Natural killer cell (primary cell): ENCODE results near the gene GJA5. TPM values are rescaled to one million over a fixed set of nuclear protein-coding genes. Genes with fewer than 3 reads are reported as not detected.

ENCODE experiments used
- ATAC-seq, 3 donors: fragments of 150-1000 bp in 2 of 3; fragments of 200-7000 bp in 1 of 3; cut with Tn5 transposase; 1 replicate in 1 of 3; 2 replicates in 2 of 3; pipeline ENCODE4 v1.10.0; 2021; ENCODE audit warnings: mild to moderate bottlenecking in 2 of 3, moderate library complexity in 2 of 3
- DNase-seq, 2 donors: peaks; one replicate each; pipeline versions ENCODE4 v3.0.0 to v3.0.0-alpha.2; 2013 to 2021; ENCODE audit warnings: mixed read lengths in 1 of 2
- H3K27ac ChIP-seq: one replicate; pipeline ENCODE4 v1.5.1; 2013; ENCODE audit warnings: mild to moderate bottlenecking, low read length
- H3K27me3 ChIP-seq: one replicate; pipeline ENCODE4 v1.6.1; 2013; ENCODE audit warnings: low read length; ENCODE audit not compliant: control insufficient read depth, insufficient read depth
- H3K36me3 ChIP-seq: one replicate; pipeline ENCODE4 v1.6.1; 2013; ENCODE audit warnings: low read length; ENCODE audit not compliant: control insufficient read depth, insufficient read depth
- H3K4me1 ChIP-seq: one replicate; pipeline ENCODE4 v1.6.1; 2013; ENCODE audit warnings: low read length; ENCODE audit not compliant: control insufficient read depth, insufficient read depth
- H3K4me3 ChIP-seq: one replicate; pipeline ENCODE4 v1.5.1; 2013; ENCODE audit warnings: low read length
- H3K9me3 ChIP-seq: one replicate; pipeline ENCODE4 v1.6.1; 2013; ENCODE audit warnings: low read length; ENCODE audit not compliant: control insufficient read depth, insufficient read depth
- H3K27ac Mint-ChIP-seq, 2 donors: one replicate each; pipeline ENCODE4 v1.8.0; 2022; ENCODE audit warnings: mild to moderate bottlenecking in 2 of 2, mixed read lengths in 2 of 2, moderate library complexity in 1 of 2
- H3K27me3 Mint-ChIP-seq, 2 donors: one replicate each; pipeline ENCODE4 v1.8.0; 2022; ENCODE audit warnings: low read depth in 2 of 2, mixed read lengths in 2 of 2
- H3K36me3 Mint-ChIP-seq: one replicate; pipeline ENCODE4 v1.8.0; 2022; ENCODE audit warnings: mixed read lengths
- H3K4me1 Mint-ChIP-seq, 2 donors: one replicate each; pipeline ENCODE4 v1.8.0; 2022; ENCODE audit warnings: mixed read lengths in 2 of 2
- H3K4me3 Mint-ChIP-seq: one replicate; pipeline ENCODE4 v1.8.0; 2022; ENCODE audit warnings: mild to moderate bottlenecking, moderate library complexity, mixed read lengths
- H3K9me3 Mint-ChIP-seq, 2 donors: one replicate each; pipeline ENCODE4 v1.8.0; 2022; ENCODE audit warnings: mixed read lengths in 2 of 2
- WGBS: methylation state at CpG from one replicate; pipeline ENCODE4 v1.1.7; 2013; ENCODE audit warnings: missing lambda C conversion rate; ENCODE audit not compliant: insufficient coverage; 5-methylcytosine and 5-hydroxymethylcytosine counted together
- intact Hi-C: fragments of 100-400 bp; cut with micrococcal nuclease; formaldehyde crosslinking; loops from one replicate; pipeline ENCODE4 v1.14.2; 2022
- total RNA-seq, 4 donors: library from RNA; stranded (reverse); fragments of 120-200 nt in 1 of 4; gene quantifications; one replicate each; pipeline versions ENCODE4 v1.2.3 to v1.2.4, GENCODE V29; 2013 to 2022
- TF ChIP-seq, protein P1 (sequence below): fragments of 200-600 bp; IDR thresholded peaks from one replicate; pipeline ENCODE4 v1.8.0; 2022; ENCODE audit warnings: antibody characterized with exemption

GJA5 gene
- total RNA-seq, 3 donors from 2014 or later (not counting 1 experiment from before 2014, with no cell fraction given), result not detected

DNA sequence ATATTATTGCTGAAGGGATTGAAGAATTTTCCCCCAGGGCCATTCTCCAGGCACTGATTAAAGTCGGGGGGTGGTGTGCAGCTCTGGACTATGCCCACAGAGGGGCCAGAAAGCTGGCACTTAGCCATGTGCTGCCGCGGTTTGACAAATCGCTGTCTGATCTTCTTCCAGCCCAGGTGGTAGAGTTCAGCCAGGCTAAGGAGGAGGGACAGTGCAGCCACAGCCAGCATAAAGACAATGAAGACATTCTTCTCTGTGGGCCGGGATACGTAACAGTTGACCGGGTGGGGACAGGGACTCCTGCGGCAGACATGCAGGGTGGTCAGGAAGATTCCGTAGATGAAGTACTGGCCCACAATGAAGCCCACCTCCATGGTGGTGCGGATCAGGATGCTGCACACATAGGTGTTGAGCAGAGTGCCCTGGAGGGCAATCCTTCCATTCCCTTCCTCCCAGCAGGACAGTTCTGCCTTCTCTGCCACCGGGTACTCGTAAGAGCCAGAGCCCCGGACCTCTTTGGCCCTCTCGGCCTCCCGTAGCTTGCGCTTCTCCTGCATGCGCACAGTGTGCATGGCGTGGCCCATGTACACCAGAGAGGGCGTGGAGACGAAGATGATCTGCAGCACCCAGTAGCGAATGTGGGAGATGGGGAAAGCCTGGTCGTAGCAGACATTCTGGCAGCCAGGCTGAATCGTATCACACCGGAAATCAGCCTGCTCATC is 1.9 kb downstream of the GJA5 start:
- TF ChIP-seq, protein P1, sequence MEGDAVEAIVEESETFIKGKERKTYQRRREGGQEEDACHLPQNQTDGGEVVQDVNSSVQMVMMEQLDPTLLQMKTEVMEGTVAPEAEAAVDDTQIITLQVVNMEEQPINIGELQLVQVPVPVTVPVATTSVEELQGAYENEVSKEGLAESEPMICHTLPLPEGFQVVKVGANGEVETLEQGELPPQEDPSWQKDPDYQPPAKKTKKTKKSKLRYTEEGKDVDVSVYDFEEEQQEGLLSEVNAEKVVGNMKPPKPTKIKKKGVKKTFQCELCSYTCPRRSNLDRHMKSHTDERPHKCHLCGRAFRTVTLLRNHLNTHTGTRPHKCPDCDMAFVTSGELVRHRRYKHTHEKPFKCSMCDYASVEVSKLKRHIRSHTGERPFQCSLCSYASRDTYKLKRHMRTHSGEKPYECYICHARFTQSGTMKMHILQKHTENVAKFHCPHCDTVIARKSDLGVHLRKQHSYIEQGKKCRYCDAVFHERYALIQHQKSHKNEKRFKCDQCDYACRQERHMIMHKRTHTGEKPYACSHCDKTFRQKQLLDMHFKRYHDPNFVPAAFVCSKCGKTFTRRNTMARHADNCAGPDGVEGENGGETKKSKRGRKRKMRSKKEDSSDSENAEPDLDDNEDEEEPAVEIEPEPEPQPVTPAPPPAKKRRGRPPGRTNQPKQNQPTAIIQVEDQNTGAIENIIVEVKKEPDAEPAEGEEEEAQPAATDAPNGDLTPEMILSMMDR, result no peak
- DNase-seq (no peak), ATAC-seq (no peak)
- Histone ChIP-seq H3K27me3 (no peaks in the 10 kb centered on the region), H3K4me3 (no peak overlapping the region), H3K27ac (no peak overlapping the region), H3K9me3 (no peaks in the 10 kb centered on the region), H3K4me1 (peaks cover 6% of the 10 kb centered on the region), H3K36me3 (no peaks in the 10 kb centered on the region)
- H3K9me3 Mint-ChIP-seq, result peaks cover 0 to 2% of the 10 kb centered on the region in 2 donors
- H3K36me3 Mint-ChIP-seq, result no peaks in the 10 kb centered on the region
- WGBS, result 95% methylated on average over 24 of the region's 24 CpGs
- H3K4me1 Mint-ChIP-seq, result peaks cover 20 to 24% of the 10 kb centered on the region in 2 donors
- H3K4me3 Mint-ChIP-seq, result no peak overlapping the region
- no peaks in the 10 kb centered on the region for H3K27me3 Mint-ChIP-seq
- H3K27ac Mint-ChIP-seq, result no peak overlapping the region
- intact Hi-C loops, result no loop called here

DNA sequence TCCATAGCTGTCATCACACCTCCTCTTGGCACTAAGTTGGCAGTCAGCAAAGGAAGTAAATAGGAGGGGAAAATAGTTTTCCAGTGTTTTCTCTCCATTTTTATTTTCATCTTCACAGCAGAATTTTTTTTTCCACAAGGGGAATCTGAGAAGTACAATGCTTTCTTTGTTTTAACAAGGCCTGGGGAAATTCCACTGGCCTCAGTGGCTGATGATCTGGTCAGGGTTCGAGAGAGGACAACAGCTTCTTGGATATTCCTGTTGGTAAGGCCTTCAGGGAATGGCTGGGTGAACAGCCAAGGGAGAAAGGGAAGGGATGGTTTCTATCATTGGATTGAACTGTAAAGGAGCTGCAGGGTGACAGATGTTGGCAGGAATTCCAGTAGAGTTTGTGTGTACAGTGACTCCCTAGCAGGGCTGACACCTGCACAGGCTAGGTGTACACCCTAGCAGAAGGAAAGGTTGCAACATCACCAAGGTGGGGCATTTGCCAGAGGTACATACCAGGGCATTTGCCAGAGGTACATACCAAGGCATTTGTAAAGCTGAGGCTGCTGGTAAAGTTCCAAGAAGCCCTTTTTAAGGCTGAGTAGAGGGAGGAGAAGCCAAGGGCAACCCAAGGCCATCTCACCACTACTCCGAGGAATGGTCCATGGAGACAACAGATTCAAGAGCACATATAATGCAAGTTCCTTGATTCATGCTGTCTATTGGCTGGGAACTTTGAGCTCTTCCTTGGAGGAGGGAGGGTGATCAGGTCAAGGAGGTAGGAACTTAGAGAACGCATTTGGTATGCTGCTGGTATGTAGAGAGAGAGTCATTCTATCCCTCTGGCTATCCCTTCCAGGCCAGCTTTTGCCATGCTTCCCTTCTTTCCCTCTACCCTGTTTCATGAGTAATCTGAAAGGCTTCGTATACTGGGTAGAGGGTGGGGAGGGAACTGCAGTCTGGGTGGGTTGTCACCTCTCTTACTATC is 3.1 kb downstream of the GJA5 start:
- Mint-ChIP-seq H3K27me3 (no peaks in the 10 kb centered on the region), H3K27ac (no peak overlapping the region), H3K4me3 (no peak overlapping the region), H3K4me1 (peaks cover 10 to 12% of the 10 kb centered on the region in 2 donors), H3K36me3 (no peaks in the 10 kb centered on the region), H3K9me3 (peaks cover 0 to 2% of the 10 kb centered on the region in 2 donors)
- intact Hi-C loops, result no loop called here
- TF ChIP-seq, protein P1, result no peak
- Histone ChIP-seq H3K27ac (no peak overlapping the region), H3K27me3 (no peaks in the 10 kb centered on the region), H3K4me3 (no peak overlapping the region), H3K9me3 (no peaks in the 10 kb centered on the region), H3K36me3 (no peaks in the 10 kb centered on the region), H3K4me1 (peaks cover 2% of the 10 kb centered on the region)
- DNase-seq (no peak), ATAC-seq (no peak)
- WGBS, result 86% methylated on average over 2 of the region's 4 CpGs

DNA sequence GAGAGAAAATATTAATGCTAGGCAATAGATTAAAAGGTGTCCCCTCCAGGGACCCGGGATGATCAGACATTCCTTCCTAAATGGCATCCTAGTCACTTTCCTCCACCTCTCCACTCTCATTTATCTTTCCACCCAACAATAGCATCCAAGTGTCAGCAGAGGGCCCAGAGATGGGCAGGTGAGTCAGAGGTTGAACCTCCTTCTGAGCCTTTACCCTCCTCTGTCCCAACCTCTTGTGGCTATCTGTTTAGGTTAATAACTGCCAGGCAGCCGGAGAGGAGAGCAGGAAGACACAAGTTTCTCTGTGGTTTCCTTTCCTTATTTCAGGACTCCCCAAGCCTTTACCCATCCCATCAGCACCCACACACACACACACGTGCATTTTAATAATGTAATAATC is 4.1 kb downstream of the GJA5 start:
- Mint-ChIP-seq H3K4me1 (peaks cover under 1 to 2% of the 10 kb centered on the region in 2 donors), H3K4me3 (no peak overlapping the region), H3K27ac (no peak overlapping the region), H3K9me3 (no peaks in the 10 kb centered on the region), H3K36me3 (no peaks in the 10 kb centered on the region), H3K27me3 (no peaks in the 10 kb centered on the region)
- Histone ChIP-seq H3K4me1 (no peaks in the 10 kb centered on the region), H3K27ac (no peak overlapping the region), H3K27me3 (no peaks in the 10 kb centered on the region), H3K4me3 (no peak overlapping the region), H3K9me3 (no peaks in the 10 kb centered on the region), H3K36me3 (no peaks in the 10 kb centered on the region)
- WGBS, result 35% methylated on average over 3 of the region's 3 CpGs
- TF ChIP-seq, protein P1, result no peak
- intact Hi-C loops, result no loop called here
- no peak for ATAC-seq
- no peak for DNase-seq
